HepG2 (cell line): Measurements from ENCODE around the gene DLG1. TPM values are rescaled to one million over a fixed set of nuclear protein-coding genes. Genes with fewer than 3 reads are reported as not detected.

Experiments
- HNF1A ChIP-seq, 2 experiments: sonication (generic) in 1 of 2; formaldehyde crosslinking in 1 of 2; IDR thresholded peaks; 2 replicates each; pipeline versions ENCODE4 v1.4.0 to v1.6.1; 2016 to 2020; ENCODE audit warnings: borderline replicate concordance in 1 of 2, low read depth in 1 of 2, mild to moderate bottlenecking in 1 of 2, missing genetic modification reagents in 1 of 2
- LCORL ChIP-seq, 2 experiments: fragments of 450-650 bp in 1 of 2; sonication (generic) in 1 of 2; formaldehyde crosslinking in 1 of 2; IDR thresholded peaks; 2 replicates each; pipeline versions ENCODE4 v1.5.0 to v1.6.1; 2017 to 2020; ENCODE audit warnings: antibody characterized with exemption in 1 of 2, missing genetic modification reagents in 1 of 2
- MBNL3 ChIP-seq: fragments of 250-450 bp; sonication (Bioruptor Pico); conservative IDR thresholded peaks from 2 replicates; pipeline ENCODE4 v1.8.0; 2022; ENCODE audit warnings: mild to moderate bottlenecking, inconsistent platforms
- SALL2 ChIP-seq: sonication (generic); formaldehyde crosslinking; IDR thresholded peaks from 2 replicates; pipeline ENCODE4 v1.8.1; 2023; ENCODE audit warnings: mild to moderate bottlenecking, missing genetic modification reagents, inconsistent platforms
- SMARCC2 ChIP-seq: fragments of 450-650 bp; IDR thresholded peaks from 2 replicates; pipeline ENCODE4 v1.6.1; 2017; ENCODE audit warnings: antibody characterized with exemption, mild to moderate bottlenecking
- TGIF2 ChIP-seq: IDR thresholded peaks from 2 replicates; pipeline ENCODE4 v1.6.1; 2016; ENCODE audit warnings: control low read depth, missing compliant biosample characterization
- ZNF230 ChIP-seq: sonication (generic); formaldehyde crosslinking; IDR thresholded peaks from 2 replicates; pipeline ENCODE4 v1.4.0; 2020; ENCODE audit warnings: mild to moderate bottlenecking, missing genetic modification reagents
- ZNF770 ChIP-seq: sonication (generic); formaldehyde crosslinking; IDR thresholded peaks from 2 replicates; pipeline ENCODE4 v1.5.0; 2020; ENCODE audit warnings: mild to moderate bottlenecking, missing genetic modification reagents
- polyA plus RNA-seq, 8 experiments: library from polyadenylated mRNA; depleted of rRNA in 3 of 8; stranded (reverse) in 7 of 8; unstranded in 1 of 8; fragments of >200 nt; fragmentation: Illumina TruSeq in 4 of 8; extraction: Trizol in 4 of 8; gene quantifications; 2 replicates each; pipeline versions ENCODE4 v1.2.1 to v1.2.3, GENCODE V29; 2011 to 2016; ENCODE audit warnings: low read depth in 4 of 8, missing spikeins in 1 of 8, mixed read lengths in 1 of 8; ENCODE audit not compliant: insufficient read depth in 1 of 8
- total RNA-seq, 5 experiments: library from RNA; depleted of rRNA; stranded (reverse); fragments of >200 nt; fragmentation: Illumina TruSeq; extraction: Trizol; gene quantifications; 2 replicates each; pipeline ENCODE4 v1.2.3, GENCODE V29; 2016; ENCODE audit warnings: low read depth in 1 of 5
- TF ChIP-seq, protein P1 (sequence below): sonication (generic); formaldehyde crosslinking; IDR thresholded peaks from 2 replicates; pipeline ENCODE4 v1.8.0; 2022; ENCODE audit warnings: missing genetic modification reagents, low read depth, mild to moderate bottlenecking, borderline replicate concordance
- TF ChIP-seq, protein P2 (sequence below): IDR thresholded peaks from 2 replicates; pipeline ENCODE4 v1.6.1; 2016; ENCODE audit warnings: mild to moderate bottlenecking

DLG1 gene
- total and polyA plus RNA-seq, 2 of the 13 experiments (the other 11 are each of a cell fraction or from before 2014, with no cell fraction given): 30.5 to 104 TPM

DNA sequence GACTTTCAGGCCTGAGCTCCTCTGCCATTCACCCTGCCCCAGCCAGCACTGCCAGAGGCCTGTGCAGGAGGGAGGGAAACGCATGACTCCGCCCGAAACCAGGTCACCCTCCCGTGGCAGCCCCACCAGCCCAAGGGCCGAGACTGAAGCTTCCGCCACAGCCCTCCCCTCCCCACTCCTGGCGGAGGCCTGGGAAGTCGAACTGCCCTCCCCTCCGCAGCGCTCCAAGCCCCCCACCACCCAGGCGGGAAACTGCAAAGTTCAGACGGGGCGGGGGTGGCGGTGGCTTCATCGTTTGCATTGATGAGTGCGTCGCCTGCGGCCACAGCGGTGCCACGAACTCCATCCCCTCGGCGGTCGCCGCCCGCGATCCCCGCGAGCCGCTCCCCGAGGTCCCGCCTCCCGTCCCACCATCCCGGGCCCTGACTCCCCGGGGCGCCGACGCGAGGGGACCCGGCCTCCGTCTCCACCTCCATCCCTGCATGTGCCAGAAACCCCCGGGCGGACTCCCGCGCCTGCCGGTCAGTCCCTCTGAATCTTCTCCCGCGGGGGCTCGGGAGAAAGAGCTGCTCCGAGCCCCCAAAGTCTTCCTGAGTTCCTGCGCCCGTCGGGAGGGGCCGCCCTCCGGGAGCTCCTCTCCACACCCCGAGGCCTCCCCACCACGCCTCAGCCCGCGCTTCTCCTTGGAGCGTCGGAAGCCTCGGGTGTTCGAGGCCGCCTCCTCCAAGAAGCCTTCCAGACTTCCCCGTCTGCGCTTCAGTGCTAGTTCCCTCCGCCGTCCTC, 269.5 kb downstream of the DLG1 start (continued):
- TF ChIP-seq, protein P1, sequence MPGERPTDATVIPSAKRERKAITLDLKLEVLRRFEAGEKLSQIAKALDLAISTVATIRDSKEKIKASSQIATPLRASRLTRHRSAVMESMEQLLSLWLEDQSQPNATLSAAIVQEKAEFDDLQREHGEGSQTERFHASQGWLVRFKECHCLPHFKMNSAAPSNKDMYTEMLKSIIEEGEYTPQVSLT (CRISPR knock-in tag): no peak
- TF ChIP-seq MBNL3 (CRISPR knock-in tag) (no peak), SMARCC2 (no peak), LCORL (IDR thresholded peaks at IDR 0.05) (no peak), LCORL (CRISPR knock-in tag; IDR thresholded peaks at IDR 0.05) (no peak), TGIF2 (CRISPR knock-in tag) (no peak), ZNF230 (CRISPR knock-in tag) (no peak), SALL2 (no peak), HNF1A (IDR thresholded peaks at IDR 0.05; ENCODE audit: low read depth) (no peak), HNF1A (CRISPR knock-in tag; IDR thresholded peaks at IDR 0.05; ENCODE audit: borderline replicate concordance) (no peak), ZNF770 (no peak)
- TF ChIP-seq, protein P2, sequence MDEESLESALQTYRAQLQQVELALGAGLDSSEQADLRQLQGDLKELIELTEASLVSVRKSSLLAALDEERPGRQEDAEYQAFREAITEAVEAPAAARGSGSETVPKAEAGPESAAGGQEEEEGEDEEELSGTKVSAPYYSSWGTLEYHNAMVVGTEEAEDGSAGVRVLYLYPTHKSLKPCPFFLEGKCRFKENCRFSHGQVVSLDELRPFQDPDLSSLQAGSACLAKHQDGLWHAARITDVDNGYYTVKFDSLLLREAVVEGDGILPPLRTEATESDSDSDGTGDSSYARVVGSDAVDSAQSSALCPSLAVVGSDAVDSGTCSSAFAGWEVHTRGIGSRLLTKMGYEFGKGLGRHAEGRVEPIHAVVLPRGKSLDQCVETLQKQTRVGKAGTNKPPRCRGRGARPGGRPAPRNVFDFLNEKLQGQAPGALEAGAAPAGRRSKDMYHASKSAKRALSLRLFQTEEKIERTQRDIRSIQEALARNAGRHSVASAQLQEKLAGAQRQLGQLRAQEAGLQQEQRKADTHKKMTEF (CRISPR knock-in tag): no peak
